Measurements from ENCODE around the gene CENPL.
A peak's percentile ranks its signal among the peaks of the same experiment; 100 is the strongest.

DNA sequence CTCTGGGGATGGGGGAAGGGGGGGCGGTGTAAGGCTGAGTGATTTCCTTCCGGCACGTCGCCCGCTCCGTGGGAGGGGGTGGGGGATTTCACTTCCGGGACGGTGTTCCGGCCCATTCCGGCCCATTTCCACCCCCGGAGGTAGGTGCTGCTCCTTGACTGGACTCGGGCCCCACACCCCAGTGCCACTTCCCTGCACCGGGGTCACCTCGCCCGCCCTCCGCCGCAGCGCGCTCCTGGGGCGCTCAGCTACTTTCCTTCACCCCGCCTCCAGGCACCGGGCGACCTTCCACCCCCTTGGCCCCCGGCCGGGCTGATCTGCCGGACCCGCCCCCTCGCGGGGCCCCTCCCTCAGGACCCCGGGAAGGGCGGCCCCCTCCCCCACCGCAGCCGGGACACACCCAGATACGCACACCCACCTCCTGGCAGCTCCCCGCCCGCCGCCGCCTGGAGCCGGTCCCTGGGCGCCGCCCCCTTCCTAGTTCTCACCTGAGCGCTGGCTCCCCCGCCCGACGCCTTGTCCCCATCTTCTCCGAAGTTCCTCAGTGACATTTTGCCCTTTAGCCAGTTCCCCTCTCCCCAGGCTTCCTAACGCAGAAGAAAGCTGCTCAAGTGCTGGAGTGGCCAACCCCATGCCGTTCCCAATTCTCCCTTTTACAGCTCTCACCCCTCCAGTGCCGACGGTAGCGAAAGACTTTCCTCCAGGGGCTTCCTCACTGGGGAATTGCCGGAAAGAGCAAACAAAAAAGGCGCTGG lies 43.8 kb upstream of the CENPL start, which contains the start of gene ZBTB37:
- TF ChIP-seq CEBPB (IDR thresholded peaks at IDR 0.05; ENCODE audit: low read depth, low read length) = no peak
- TF ChIP-seq RAD21 (IDR thresholded peaks at IDR 0.05 in 1 of 2, conservative IDR thresholded peaks at IDR 0.05 in 1 of 2; ENCODE audit: low read depth in 2 of 2, low read length in 2 of 2) = peak in 1 of 2 experiments; percentile 7; a peak in 1 of 4 replicates
- no peak for TF ChIP-seq EZH2 (IDR thresholded peaks at IDR 0.05; ENCODE audit: low read depth, low read length, severe bottlenecking)
- TF ChIP-seq GABPA (IDR thresholded peaks at IDR 0.05; ENCODE audit: borderline replicate concordance, insufficient read depth, low read length) = peak; percentile 70
- no peak for TF ChIP-seq SIX5 (IDR thresholded peaks at IDR 0.05; ENCODE audit: low read depth, low read length)
- no peak for TF ChIP-seq KDM5A (IDR thresholded peaks at IDR 0.05; ENCODE audit: low read length)
- TF ChIP-seq BACH1 (IDR thresholded peaks at IDR 0.05; ENCODE audit: low read length) = no peak
- no peak for TF ChIP-seq SP2 (IDR thresholded peaks at IDR 0.05; ENCODE audit: low read length)
- no peak for TF ChIP-seq POLR2A (IDR thresholded peaks at IDR 0.05; ENCODE audit: control extremely low read depth in 1 of 2, low read depth in 2 of 2, low read length in 2 of 2)
- TF ChIP-seq, protein P1, sequence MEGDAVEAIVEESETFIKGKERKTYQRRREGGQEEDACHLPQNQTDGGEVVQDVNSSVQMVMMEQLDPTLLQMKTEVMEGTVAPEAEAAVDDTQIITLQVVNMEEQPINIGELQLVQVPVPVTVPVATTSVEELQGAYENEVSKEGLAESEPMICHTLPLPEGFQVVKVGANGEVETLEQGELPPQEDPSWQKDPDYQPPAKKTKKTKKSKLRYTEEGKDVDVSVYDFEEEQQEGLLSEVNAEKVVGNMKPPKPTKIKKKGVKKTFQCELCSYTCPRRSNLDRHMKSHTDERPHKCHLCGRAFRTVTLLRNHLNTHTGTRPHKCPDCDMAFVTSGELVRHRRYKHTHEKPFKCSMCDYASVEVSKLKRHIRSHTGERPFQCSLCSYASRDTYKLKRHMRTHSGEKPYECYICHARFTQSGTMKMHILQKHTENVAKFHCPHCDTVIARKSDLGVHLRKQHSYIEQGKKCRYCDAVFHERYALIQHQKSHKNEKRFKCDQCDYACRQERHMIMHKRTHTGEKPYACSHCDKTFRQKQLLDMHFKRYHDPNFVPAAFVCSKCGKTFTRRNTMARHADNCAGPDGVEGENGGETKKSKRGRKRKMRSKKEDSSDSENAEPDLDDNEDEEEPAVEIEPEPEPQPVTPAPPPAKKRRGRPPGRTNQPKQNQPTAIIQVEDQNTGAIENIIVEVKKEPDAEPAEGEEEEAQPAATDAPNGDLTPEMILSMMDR (IDR thresholded peaks at IDR 0.05; ENCODE audit: control extremely low read depth in 1 of 3, insufficient read depth in 1 of 3, low read depth in 1 of 3, low read length in 3 of 3) = no peak
- no peak; the same call in 1 of the 2 replicates for TF ChIP-seq CREB1 (IDR thresholded peaks at IDR 0.05)
